Activated T-helper 2 cell treated with anti-CD3 and anti-CD28 coated beads, Interferon-gamma antibody, Interleukin-2, Interleukin-4, amounts not matched to agents 10 μg/mL and 5 μg/mL and 100 μg/mL, durations not matched to agents 14 hours and 24 hours and 36 hours (primary cell): ENCODE data around the gene DHRS12. TPM values are rescaled to one million over a fixed set of nuclear protein-coding genes. Genes with fewer than 3 reads are reported as not detected.
A peak's percentile ranks its signal among the peaks of the same experiment; 100 is the strongest.

ENCODE experiments used
- DNase-seq: peaks from one replicate; pipeline ENCODE4 v3.0.0; 2021; ENCODE audit warnings: low spot score
- H3K27ac Mint-ChIP-seq: one replicate; pipeline ENCODE4 v1.8.0; 2021; ENCODE audit warnings: mixed read lengths
- H3K27me3 Mint-ChIP-seq: one replicate; pipeline ENCODE4 v1.8.0; 2021; ENCODE audit warnings: low read depth, mixed read lengths
- H3K36me3 Mint-ChIP-seq: one replicate; pipeline ENCODE4 v1.8.0; 2021; ENCODE audit warnings: low read depth, mixed read lengths
- H3K4me1 Mint-ChIP-seq: one replicate; pipeline ENCODE4 v1.8.0; 2021; ENCODE audit warnings: low read depth, mixed read lengths
- H3K4me3 Mint-ChIP-seq: one replicate; pipeline ENCODE4 v1.8.0; 2021; ENCODE audit warnings: low read depth, mild to moderate bottlenecking, moderate library complexity, mixed read lengths
- H3K9me3 Mint-ChIP-seq: one replicate; pipeline ENCODE4 v1.8.0; 2021; ENCODE audit warnings: mixed read lengths
- intact Hi-C: fragments of 100-400 bp; cut with micrococcal nuclease; formaldehyde crosslinking; loops from one replicate; pipeline ENCODE4 v1.15.1; 2023
- total RNA-seq: library from RNA; stranded (reverse); gene quantifications from 2 replicates; pipeline ENCODE4 v1.2.3, GENCODE V29; 2022

The DHRS12 gene
- total RNA-seq, 1 donor from 2014 or later: 3.1 TPM

- intact Hi-C loops: no loop called here
Observed at GRCh38 chr13:51733374-51734298, 70.3 kb downstream of the DHRS12 start.

DNA sequence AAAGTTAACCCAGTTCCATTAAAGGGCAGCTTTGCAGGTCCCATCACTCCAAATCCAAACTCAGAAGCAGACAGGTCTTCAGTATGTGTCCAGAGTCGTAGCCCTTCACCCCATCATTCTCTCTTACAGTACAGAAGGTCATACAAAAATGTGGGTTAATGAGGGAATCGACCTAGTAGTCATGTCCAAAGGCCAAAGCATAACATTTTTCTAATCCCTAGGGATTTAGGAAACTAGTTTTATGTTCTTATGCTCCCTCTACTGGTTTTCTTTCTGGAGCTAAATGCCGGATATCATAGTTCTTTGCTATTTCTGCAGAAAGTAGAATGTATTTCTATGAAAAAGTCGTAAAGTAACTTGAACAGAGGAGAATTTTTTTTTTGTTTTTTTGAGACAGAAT, 72.2 kb downstream of the DHRS12 start:
- Mint-ChIP-seq H3K4me3 (no peak overlapping the region), H3K4me1 (peaks cover 11% of the 10 kb centered on the region), H3K36me3 (peaks cover 10% of the 10 kb centered on the region), H3K9me3 (no peaks in the 10 kb centered on the region), H3K27me3 (no peaks in the 10 kb centered on the region), H3K27ac (no peak overlapping the region)
- intact Hi-C loops: no loop called here
- DNase-seq: no peak

More at GRCh38 chr13:51733374-51734298, 70.3 kb downstream of the DHRS12 start:
- Mint-ChIP-seq H3K9me3 (no peaks in the 10 kb centered on the region), H3K27me3 (no peaks in the 10 kb centered on the region), H3K27ac (no peak overlapping the region), H3K4me1 (peaks cover 15% of the 10 kb centered on the region), H3K36me3 (peaks cover 8% of the 10 kb centered on the region), H3K4me3 (no peak overlapping the region)
- DNase-seq: no peak

DNA sequence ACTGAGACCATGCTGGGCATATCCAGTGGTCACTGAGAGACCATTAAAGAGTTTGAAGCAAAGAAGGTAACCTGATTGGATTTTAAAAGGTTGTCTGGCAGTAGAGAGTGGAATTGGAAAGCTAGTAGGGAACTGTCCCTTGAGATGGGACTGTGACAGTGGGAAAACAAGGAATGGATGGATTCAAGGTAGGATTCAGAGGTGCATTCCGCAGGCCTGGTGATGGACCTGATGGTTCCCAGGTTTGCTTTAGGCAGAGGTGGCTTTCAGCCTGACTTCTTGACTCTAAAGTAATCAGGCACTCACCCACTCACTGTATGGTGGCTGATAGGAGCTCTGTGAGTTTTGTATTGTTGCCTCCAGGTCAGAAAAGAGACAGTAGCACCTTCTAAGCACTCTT, 73.0 kb downstream of the DHRS12 start:
- peaks cover 8% of the 10 kb centered on the region for H3K36me3 Mint-ChIP-seq
- no peak overlapping the region for H3K4me3 Mint-ChIP-seq
- H3K27ac Mint-ChIP-seq: no peak overlapping the region
- H3K27me3 Mint-ChIP-seq: no peaks in the 10 kb centered on the region
- no peak for DNase-seq
- intact Hi-C loops: loop anchor here (1.0 kb wide), 1 partner anchor 33 kb away; no protein-coding TSS in a partner anchor
- H3K9me3 Mint-ChIP-seq: no peaks in the 10 kb centered on the region
- peaks cover 11% of the 10 kb centered on the region for H3K4me1 Mint-ChIP-seq

DNA sequence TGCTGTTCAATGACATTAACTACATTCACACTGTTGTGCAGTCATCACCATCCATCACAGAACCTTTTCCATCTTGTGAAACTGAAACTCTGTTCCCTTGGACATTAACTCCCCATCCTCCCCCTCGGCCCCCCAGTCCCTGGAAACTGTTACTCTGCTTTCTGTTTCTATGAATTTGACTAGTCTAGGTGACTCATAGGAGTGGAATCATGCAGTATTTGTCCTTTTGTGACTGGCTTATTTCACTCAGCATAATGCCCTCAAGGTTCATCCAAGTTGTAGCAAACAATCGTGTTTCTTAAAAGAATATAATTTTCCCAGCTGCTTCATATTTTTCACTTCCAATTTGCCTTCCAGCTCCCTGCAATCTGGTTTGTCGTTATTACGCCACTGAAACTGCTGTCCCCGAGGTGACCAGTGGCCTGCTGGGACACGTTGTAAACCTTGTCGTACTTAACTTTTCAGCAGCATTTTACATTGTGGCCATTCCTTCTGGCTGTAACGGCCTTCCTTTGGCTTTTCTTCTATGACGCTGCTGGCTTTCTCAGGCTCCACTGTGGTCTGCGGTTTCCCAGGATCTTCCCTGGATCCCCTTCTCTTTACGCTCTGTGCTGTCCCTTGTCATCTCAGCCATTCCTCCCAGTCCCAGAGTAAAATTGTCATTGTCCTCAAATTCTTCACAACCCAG, 74.0 kb downstream of the DHRS12 start:
- Mint-ChIP-seq H3K36me3 (peaks cover 6% of the 10 kb centered on the region), H3K9me3 (no peaks in the 10 kb centered on the region), H3K4me1 (peaks cover 11% of the 10 kb centered on the region), H3K27ac (no peak overlapping the region), H3K27me3 (no peaks in the 10 kb centered on the region), H3K4me3 (no peak overlapping the region)
- peak; percentile 19 for DNase-seq
- intact Hi-C loops: loop anchor here (1.0 kb wide), 1 partner anchor 34 kb away; no protein-coding TSS in a partner anchor

- Mint-ChIP-seq H3K4me3 (no peak overlapping the region), H3K36me3 (peaks cover 6% of the 10 kb centered on the region), H3K27me3 (no peaks in the 10 kb centered on the region), H3K9me3 (no peaks in the 10 kb centered on the region), H3K4me1 (peaks cover 11% of the 10 kb centered on the region), H3K27ac (no peak overlapping the region)
- intact Hi-C loops: no loop called here
- DNase-seq: no peak
Observed at GRCh38 chr13:51728972-51729371, 75.0 kb downstream of the DHRS12 start.

DNA sequence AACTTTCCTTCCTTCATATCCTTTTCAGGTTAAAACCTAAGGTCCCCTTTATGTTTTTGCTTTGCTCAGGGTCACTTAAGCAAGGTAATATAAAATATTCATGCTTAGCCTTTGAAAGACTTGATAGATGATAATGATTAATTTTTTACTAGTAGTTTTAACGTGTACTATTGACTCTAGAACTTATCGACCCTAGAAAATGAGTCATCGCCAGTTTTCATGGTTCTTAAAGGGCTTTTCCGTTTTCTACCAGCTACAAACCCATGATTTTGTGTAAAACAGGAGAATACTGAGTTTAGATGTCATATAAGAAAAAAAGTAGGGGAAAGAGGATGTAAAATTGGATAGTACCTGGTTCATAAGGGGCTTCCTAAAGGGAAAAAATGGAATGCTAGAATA, 75.7 kb downstream of the DHRS12 start:
- peaks cover 6% of the 10 kb centered on the region for H3K36me3 Mint-ChIP-seq

GRCh38 chr13:51727634-51728274, 76.2 kb downstream of the DHRS12 start:
- Mint-ChIP-seq H3K27me3 (no peaks in the 10 kb centered on the region), H3K4me3 (no peak overlapping the region), H3K4me1 (peaks cover 4% of the 10 kb centered on the region), H3K27ac (no peak overlapping the region), H3K36me3 (peaks cover 6% of the 10 kb centered on the region), H3K9me3 (no peaks in the 10 kb centered on the region)
- intact Hi-C loops: no loop called here
- DNase-seq: no peak

More for the DNA sequence above, 75.7 kb downstream of the DHRS12 start:
- intact Hi-C loops: no loop called here
- Mint-ChIP-seq H3K27me3 (no peaks in the 10 kb centered on the region), H3K9me3 (no peaks in the 10 kb centered on the region), H3K27ac (no peak overlapping the region), H3K4me1 (peaks cover 4% of the 10 kb centered on the region), H3K4me3 (no peak overlapping the region)
- DNase-seq: no peak

DNA sequence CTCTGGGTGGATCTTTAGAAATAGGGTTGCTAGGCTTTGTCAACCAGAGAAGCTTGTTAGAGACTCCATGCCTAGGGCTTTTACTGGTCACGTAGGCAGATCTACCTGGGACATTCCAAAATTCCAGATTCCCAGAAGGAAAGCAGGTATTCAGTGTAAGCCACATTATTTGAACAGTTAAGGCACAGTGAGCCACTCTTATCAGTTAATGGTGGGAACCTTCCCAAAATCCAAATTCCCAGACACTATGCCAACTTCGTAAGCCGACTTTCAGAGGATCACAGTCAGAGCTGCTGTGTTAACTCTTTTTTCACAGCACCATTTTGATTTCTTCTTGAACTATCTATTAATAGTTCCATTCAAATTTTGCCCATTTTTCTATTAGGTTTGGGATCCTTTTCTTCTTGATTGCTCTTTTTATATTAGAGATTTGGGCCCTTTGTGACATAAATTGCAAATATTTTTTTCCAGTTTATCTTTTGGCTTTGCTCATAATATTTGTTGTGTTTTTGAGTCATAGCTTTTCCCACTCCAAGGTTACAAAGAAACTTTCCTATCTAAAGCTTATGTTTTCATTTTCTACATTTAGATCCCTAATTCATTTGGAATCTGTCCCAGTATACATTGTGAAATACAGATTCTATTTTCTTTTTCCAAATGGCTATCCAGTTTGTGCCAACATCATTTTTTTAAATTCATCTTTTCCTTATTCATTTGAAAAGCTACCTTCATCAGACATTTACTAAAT, 77.3 kb downstream of the DHRS12 start:
- Mint-ChIP-seq H3K4me3 (no peak overlapping the region), H3K4me1 (peaks cover 4% of the 10 kb centered on the region), H3K27ac (no peak overlapping the region), H3K27me3 (no peaks in the 10 kb centered on the region), H3K36me3 (peaks cover 6% of the 10 kb centered on the region), H3K9me3 (no peaks in the 10 kb centered on the region)
- no peak for DNase-seq
- intact Hi-C loops: no loop called here

DNA sequence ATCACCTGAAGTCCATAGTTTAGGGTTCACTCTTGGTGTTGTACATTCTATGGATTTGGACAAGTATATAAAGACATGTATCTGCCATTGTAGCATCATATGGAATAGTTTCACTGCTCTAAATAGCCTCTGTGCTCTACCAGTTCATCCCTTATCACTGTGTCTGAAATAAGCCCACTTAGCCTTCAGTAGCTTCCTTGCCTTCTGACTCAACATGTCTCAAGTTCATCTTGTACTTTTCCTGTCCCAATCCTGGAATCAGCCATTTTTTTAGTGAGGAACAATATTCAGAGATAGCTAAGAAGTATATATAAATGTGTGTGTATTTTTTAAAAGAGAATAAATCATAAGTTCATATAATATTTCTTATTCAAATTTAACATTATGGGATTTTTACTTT, 79.2 kb downstream of the DHRS12 start:
- intact Hi-C loops: no loop called here
- H3K4me3 Mint-ChIP-seq: no peak overlapping the region
- H3K36me3 Mint-ChIP-seq: peaks cover 9% of the 10 kb centered on the region

DNA sequence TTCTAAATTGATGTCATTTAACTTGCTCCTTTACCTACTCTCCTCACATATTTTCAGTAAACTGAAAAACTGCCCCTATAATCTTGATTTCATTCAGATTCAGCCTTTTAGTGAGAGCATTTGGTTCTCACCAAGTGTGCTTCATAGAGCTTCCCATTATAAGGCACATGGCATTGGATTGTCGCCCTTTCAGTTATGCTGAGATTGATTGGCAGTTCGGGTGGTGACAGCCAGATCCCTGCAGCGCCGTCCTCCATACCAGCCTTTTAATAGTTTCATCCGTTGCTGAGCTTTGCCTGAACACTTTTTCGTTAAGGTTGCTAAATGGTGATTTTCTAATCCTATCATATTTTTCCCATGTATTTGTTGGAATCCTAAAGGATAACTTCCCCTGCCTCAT, 80.4 kb downstream of the DHRS12 start:
- Mint-ChIP-seq H3K9me3 (no peaks in the 10 kb centered on the region), H3K27ac (no peak overlapping the region), H3K27me3 (no peaks in the 10 kb centered on the region), H3K36me3 (peaks cover 9% of the 10 kb centered on the region), H3K4me1 (peaks cover 4% of the 10 kb centered on the region), H3K4me3 (no peak overlapping the region)
- intact Hi-C loops: no loop called here
- no peak for DNase-seq

More for the DNA sequence above, 79.2 kb downstream of the DHRS12 start:
- Mint-ChIP-seq H3K4me1 (peaks cover 4% of the 10 kb centered on the region), H3K27me3 (no peaks in the 10 kb centered on the region), H3K27ac (no peak overlapping the region), H3K9me3 (no peaks in the 10 kb centered on the region)
- no peak for DNase-seq

- Mint-ChIP-seq H3K27me3 (no peaks in the 10 kb centered on the region), H3K9me3 (no peaks in the 10 kb centered on the region), H3K4me1 (no peaks in the 10 kb centered on the region), H3K36me3 (peaks cover 5% of the 10 kb centered on the region), H3K27ac (no peak overlapping the region), H3K4me3 (no peak overlapping the region)
- intact Hi-C loops: no loop called here
- no peak for DNase-seq
Observed at GRCh38 chr13:51721496-51721895, 82.5 kb downstream of the DHRS12 start.

- intact Hi-C loops: no loop called here
- H3K27me3 Mint-ChIP-seq: no peaks in the 10 kb centered on the region
- H3K4me1 Mint-ChIP-seq: no peaks in the 10 kb centered on the region
- no peak overlapping the region for H3K4me3 Mint-ChIP-seq
- no peak for DNase-seq
- no peak overlapping the region for H3K27ac Mint-ChIP-seq
- no peaks in the 10 kb centered on the region for H3K9me3 Mint-ChIP-seq
- H3K36me3 Mint-ChIP-seq: peaks cover 3% of the 10 kb centered on the region
Observed at GRCh38 chr13:51719394-51719793, 84.6 kb downstream of the DHRS12 start.
